ENCODE measurements around the gene TYMP. TPM values are rescaled to one million over a fixed set of nuclear protein-coding genes. Genes with fewer than 3 reads are reported as not detected.
A peak's percentile ranks its signal among the peaks of the same experiment; 100 is the strongest.

Gene TYMP
- total RNA-seq, 1 donor from 2014 or later: 10.8 TPM

- no peak for DNase-seq (ENCODE audit: extremely low spot score, unreplicated experiment)
- Mint-ChIP-seq H3K36me3 (ENCODE audit: unreplicated experiment) (peaks cover 8% of the 10 kb centered on the region), H3K4me3 (ENCODE audit: unreplicated experiment) (no peak overlapping the region), H3K9me3 (ENCODE audit: unreplicated experiment) (no peaks in the 10 kb centered on the region), H3K4me1 (ENCODE audit: unreplicated experiment) (peaks cover 11% of the 10 kb centered on the region), H3K27ac (ENCODE audit: unreplicated experiment) (no peak overlapping the region), H3K27me3 (ENCODE audit: unreplicated experiment) (no peaks in the 10 kb centered on the region)
- TF ChIP-seq, protein P1, sequence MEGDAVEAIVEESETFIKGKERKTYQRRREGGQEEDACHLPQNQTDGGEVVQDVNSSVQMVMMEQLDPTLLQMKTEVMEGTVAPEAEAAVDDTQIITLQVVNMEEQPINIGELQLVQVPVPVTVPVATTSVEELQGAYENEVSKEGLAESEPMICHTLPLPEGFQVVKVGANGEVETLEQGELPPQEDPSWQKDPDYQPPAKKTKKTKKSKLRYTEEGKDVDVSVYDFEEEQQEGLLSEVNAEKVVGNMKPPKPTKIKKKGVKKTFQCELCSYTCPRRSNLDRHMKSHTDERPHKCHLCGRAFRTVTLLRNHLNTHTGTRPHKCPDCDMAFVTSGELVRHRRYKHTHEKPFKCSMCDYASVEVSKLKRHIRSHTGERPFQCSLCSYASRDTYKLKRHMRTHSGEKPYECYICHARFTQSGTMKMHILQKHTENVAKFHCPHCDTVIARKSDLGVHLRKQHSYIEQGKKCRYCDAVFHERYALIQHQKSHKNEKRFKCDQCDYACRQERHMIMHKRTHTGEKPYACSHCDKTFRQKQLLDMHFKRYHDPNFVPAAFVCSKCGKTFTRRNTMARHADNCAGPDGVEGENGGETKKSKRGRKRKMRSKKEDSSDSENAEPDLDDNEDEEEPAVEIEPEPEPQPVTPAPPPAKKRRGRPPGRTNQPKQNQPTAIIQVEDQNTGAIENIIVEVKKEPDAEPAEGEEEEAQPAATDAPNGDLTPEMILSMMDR (IDR thresholded peaks at IDR 0.05): no peak
Observed at GRCh38 chr22:50513175-50513574, 16.6 kb downstream of the TYMP start.

- DNase-seq (ENCODE audit: extremely low spot score, unreplicated experiment): no peak
- Mint-ChIP-seq H3K36me3 (ENCODE audit: unreplicated experiment) (no peaks in the 10 kb centered on the region), H3K27ac (ENCODE audit: unreplicated experiment) (peak overlapping the region; percentile 65), H3K4me1 (ENCODE audit: unreplicated experiment) (peaks cover 16% of the 10 kb centered on the region), H3K27me3 (ENCODE audit: unreplicated experiment) (no peaks in the 10 kb centered on the region), H3K4me3 (ENCODE audit: unreplicated experiment) (peak overlapping the region; percentile 81), H3K9me3 (ENCODE audit: unreplicated experiment) (no peaks in the 10 kb centered on the region)
- TF ChIP-seq, protein P1 (IDR thresholded peaks at IDR 0.05): no peak
Observed at GRCh38 chr22:50508897-50509296, 20.9 kb downstream of the TYMP start.

DNA sequence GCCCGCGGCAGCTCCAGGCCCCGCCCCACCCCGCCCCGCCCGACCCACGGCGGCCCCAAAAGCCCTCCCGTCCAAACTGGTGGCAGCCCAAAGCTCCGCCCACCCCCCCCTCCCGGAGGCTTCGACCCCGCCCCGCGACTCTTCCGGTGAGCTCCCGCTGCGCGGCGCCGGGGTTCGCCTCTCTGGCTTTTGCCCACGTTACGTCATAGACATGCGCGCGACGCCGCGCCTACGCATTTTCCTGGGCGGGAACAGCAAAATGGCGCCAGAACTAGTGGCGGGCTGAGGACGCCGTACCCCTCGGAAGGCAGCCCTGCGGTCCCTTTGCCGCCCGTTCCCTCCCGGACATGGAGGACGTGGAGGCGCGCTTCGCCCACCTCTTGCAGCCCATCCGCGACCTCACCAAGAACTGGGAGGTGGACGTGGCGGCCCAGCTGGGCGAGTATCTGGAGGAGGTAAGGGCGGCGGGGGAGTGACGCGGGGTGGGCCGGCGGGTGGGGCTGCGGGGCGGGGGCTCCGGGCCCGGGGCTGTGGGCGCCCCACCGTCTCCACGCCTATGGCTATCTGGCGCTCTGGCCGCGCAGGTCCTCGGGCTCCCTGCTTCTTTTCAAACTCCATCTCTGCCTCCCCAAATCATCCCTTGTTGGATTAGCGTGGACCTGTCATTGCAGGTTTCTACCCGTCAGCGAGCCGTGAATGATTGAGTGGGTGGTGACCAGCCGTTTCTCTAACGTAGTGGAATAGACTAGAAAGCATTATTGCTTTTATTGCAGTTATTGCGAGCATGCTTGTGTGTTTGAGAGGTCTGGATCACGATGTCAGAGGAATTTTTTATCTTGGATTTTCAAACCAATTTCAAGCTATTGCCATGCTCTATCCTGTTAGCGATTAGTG, 21.6 kb downstream of the TYMP start, which contains the start of gene NCAPH2:
Gene NCAPH2 (plus strand): TSS at position 234 of the 894 bp plus-strand sequence. CDS start 114 bp downstream, at position 348.
- DNase-seq (ENCODE audit: extremely low spot score, unreplicated experiment): no peak
- peaks cover 16% of the 10 kb centered on the region for H3K4me1 Mint-ChIP-seq (ENCODE audit: unreplicated experiment)
- no peaks in the 10 kb centered on the region for H3K9me3 Mint-ChIP-seq (ENCODE audit: unreplicated experiment)
- peak within 1 kb of the TSS; percentile 93 for H3K4me3 Mint-ChIP-seq (ENCODE audit: unreplicated experiment)
- H3K36me3 Mint-ChIP-seq (ENCODE audit: unreplicated experiment): no peaks in the 10 kb centered on the region
- H3K27ac Mint-ChIP-seq (ENCODE audit: unreplicated experiment): peak within 1 kb of the TSS; percentile 93
- no peaks in the 10 kb centered on the region for H3K27me3 Mint-ChIP-seq (ENCODE audit: unreplicated experiment)
- TF ChIP-seq, protein P1 (IDR thresholded peaks at IDR 0.05): no peak

GRCh38 chr22:50507421-50507990, 22.3 kb downstream of the TYMP start, which contains the start of gene LMF2:
Gene LMF2, minus strand, starts transcription at chr22:50507702. Its CDS starts 27 bp downstream, at chr22:50507675.
- peak within 1 kb of the TSS; percentile 93 for H3K27ac Mint-ChIP-seq (ENCODE audit: unreplicated experiment)
- peak within 1 kb of the TSS; percentile 93 for H3K4me3 Mint-ChIP-seq (ENCODE audit: unreplicated experiment)
- TF ChIP-seq, protein P1 (IDR thresholded peaks at IDR 0.05): no peak
- no peaks in the 10 kb centered on the region for H3K36me3 Mint-ChIP-seq (ENCODE audit: unreplicated experiment)
- no peaks in the 10 kb centered on the region for H3K9me3 Mint-ChIP-seq (ENCODE audit: unreplicated experiment)
- peaks cover 16% of the 10 kb centered on the region for H3K4me1 Mint-ChIP-seq (ENCODE audit: unreplicated experiment)
- peak; percentile 99 for DNase-seq (ENCODE audit: extremely low spot score, unreplicated experiment)
- no peaks in the 10 kb centered on the region for H3K27me3 Mint-ChIP-seq (ENCODE audit: unreplicated experiment)

All from osteocyte (in vitro differentiated cells).